GM18511 (cell line): ENCODE results near the gene CPZ.

ENCODE experiments used
- ATAC-seq: cut with Tn5 transposase; IDR thresholded peaks from one replicate; pipeline ENCODE4 v1.9.1; 2021; ENCODE audit warnings: mild to moderate bottlenecking, moderate library complexity; ENCODE audit not compliant: unreplicated experiment

CPZ gene

DNA sequence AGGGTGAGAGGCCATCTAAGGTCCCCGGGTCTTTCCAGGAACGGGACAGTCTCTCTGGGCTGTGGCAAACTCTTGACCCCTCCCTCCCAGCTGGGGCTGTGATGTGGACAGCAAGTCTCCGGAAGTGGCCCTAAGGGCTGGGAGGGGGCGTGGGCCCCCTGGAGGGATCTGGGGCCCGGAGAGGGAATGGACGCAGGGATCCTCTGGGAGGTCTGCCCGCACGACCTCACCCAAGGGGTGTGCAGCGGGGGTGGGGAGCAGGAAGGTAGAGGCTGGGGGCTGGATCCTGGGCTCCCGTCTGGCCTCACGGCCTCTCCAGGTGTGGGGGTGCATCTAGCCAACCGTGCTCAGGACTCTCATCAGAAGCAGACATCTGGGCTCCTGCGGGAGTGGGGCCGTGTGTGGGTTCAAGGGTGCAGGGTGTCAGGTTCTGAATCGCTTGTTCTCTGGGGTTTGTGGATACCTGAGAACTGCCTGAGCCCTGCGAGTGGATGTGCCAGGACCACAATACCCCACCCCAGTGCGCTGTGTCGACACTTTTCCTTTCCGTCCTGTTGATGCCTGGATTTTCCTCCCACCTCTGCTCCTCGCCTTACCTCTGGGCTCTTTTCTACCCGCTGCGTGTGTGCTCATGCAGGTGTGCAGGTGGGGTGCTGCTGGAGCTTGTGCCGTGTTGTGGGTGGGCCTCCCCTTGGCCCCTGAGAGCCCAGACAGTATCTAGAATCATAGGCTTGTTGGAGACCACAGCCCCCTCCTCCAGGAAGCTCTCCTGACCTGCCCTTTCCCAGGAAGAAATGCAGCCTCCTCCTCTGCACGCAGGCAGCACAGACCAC lies 915 bp downstream of the CPZ start:
- no peak for ATAC-seq

- peak; percentile 50 for ATAC-seq
Measured at GRCh38 chr4:8594097-8595038, 1.8 kb downstream of the CPZ start.

- no peak for ATAC-seq
Measured at GRCh38 chr4:8595237-8596087, 2.9 kb downstream of the CPZ start.

DNA sequence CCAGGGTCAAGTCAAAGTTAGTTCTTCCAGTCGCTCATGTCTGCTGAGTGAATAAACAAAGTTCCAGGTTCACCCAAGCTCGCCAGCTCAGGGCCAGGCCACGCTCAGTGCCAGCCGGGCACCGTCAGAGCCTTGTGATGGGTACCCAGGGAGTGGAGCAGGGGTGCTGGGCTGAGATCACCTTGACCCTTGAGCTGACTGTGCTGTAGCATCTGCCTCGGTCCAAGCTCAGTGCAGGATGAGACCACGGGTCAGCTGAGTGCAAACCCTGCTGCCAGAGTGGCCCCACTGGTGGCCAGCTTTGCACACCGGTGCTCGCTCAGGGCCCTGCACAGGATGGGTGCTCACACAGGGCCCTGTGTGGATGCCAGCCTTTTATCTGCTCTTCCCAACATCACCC lies 4.3 kb downstream of the CPZ start:
- ATAC-seq = no peak

GRCh38 chr4:8597319-8597718 lies 4.8 kb downstream of the CPZ start:
- ATAC-seq = no peak

- no peak for ATAC-seq
Measured at GRCh38 chr4:8597791-8598190, 5.2 kb downstream of the CPZ start.

GRCh38 chr4:8598391-8599090 lies 6.0 kb downstream of the CPZ start:
- no peak for ATAC-seq

DNA sequence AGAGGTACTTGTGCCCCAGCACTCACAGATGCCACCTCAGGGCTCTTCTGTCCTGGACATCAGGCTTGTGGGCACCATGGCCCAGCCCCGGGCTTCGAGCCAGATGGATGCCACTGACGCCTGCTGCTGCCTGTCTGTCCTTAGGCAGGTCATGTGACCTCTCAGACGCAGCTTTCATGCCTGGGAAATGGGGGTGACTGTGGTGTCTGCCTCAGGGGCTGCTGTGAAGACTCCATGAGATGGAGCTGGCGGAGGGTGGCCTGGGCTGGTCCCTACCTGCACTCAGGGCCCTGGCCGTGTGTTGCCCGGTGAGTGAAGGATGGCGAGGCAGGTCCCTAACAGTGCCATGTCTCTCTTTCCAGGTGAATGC lies 6.5 kb downstream of the CPZ start:
- no peak for ATAC-seq

GRCh38 chr4:8599657-8600056 lies 7.1 kb downstream of the CPZ start:
- ATAC-seq = no peak

DNA sequence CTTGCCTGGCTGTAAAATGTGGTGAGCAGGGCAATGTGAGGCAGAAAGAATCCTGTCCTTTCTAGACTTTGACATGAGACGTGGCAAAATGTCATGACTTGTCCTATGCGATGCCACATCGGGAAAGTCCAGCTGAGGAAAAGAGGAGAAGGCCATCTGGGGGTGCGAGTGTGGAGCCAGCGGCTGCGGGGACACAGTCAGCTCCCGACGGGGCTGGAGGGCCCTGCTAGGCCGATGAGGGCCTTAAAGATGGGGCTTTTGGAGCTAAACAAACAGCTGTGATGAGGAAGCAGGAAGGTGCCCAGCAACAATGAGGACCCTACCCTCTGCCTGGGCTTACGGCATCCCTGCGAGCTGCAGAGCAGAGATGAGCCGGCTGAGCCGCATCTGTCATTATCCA lies 7.7 kb downstream of the CPZ start:
- ATAC-seq = no peak

DNA sequence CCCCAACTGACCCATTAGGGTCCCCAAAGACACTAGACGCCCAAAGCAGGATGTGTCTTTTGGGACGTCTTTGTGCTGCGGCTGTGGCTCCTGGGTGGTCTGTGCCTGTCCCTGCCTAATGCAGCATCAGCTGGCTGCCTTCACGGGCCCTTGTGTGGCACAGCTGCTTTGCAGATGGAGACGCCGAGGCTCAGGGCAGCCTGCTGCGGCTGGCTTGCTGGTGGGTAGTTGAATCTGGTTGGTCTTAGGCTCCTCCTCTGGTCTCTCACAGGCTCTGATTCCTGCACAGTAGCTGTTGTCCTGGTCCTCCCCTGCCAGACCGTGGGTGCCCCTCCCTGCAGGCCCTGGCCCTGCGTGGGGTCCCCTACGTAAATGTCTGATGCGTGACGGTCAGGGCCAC lies 8.1 kb downstream of the CPZ start:
- ATAC-seq = no peak

DNA sequence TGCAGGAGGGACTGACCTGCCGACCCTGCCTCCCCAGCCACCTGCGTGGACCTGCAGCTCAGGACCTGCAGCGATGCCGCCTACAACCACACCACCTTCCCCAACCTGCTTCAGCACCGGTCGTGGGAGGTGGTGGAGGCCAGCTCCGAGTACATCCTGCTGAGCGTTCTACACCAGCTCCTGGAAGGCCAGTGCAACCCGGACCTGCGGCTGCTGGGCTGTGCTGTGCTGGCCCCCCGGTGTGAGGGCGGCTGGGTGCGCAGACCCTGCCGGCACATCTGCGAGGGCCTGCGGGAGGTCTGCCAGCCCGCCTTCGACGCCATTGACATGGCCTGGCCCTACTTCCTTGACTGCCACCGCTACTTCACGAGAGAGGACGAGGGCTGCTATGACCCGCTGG lies 8.5 kb downstream of the CPZ start:
- ATAC-seq = no peak

DNA sequence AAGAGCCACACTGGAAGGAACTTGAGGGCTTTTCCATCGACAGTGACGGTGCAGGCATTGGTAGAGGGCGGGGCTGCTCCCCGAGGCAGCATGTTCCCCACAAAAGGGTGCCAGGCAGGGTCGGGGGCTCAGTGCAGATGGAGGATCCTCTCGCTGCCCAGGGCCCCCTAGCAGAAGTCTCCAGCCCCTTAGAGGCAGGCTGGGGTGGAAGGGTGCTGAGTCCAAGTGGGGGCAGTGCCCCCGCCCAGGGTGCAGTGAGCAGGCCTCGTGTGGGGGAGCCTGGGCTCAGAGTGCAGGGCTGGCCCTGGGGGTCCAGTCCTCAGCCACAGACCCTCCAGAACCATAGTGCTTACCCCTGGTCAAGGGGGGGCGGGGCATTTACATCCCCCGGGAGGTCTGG lies 9.0 kb downstream of the CPZ start:
- ATAC-seq = no peak

GRCh38 chr4:8602686-8603430 lies 10.3 kb downstream of the CPZ start:
- ATAC-seq = no peak

- no peak for ATAC-seq
Measured at GRCh38 chr4:8603931-8604330, 11.4 kb downstream of the CPZ start.

- no peak for ATAC-seq
Measured at GRCh38 chr4:8605289-8605688, 12.7 kb downstream of the CPZ start.

DNA sequence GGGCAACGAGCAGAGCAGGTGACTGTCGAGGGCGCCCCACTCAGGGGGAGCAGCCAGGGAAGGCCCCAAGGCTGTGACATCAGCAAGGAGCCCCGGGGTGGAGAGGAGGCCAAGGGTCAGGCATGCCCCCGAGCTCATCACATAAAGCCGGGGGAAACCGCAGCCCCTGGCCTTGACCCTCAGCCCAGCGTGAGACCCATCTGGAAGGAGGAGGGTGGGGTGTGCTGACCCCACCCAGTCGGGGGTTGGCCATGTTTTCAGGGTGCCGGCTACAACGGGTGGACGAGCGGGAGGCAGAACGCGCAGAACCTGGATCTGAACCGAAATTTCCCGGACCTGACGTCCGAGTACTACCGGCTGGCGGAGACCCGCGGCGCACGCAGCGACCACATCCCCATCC lies 13.9 kb downstream of the CPZ start:
- no peak for ATAC-seq

GRCh38 chr4:8606966-8607365 lies 14.4 kb downstream of the CPZ start:
- ATAC-seq = no peak

- peak; percentile 66 for ATAC-seq
Measured at GRCh38 chr4:8607603-8608481, 15.3 kb downstream of the CPZ start.
